NB4 (cell line): ENCODE measurements around the gene SNHG17.

Experiments
- DNase-seq: peaks from one replicate; pipeline ENCODE4 v3.0.0; 2010; ENCODE audit warnings: low read depth
- H3K4me3 ChIP-seq: one replicate; pipeline ENCODE4 v1.5.1; 2011; ENCODE audit warnings: mild to moderate bottlenecking, low read depth, low read length, moderate library complexity
- CTCF ChIP-seq: IDR thresholded peaks from one replicate; pipeline ENCODE4 v1.5.1; 2012; ENCODE audit warnings: low read depth, low read length
- MAX ChIP-seq: IDR thresholded peaks from 2 replicates; pipeline ENCODE4 v1.6.1; 2011; ENCODE audit warnings: low read depth, low read length
- MYC ChIP-seq: IDR thresholded peaks from 2 replicates; pipeline ENCODE4 v1.6.1; 2011; ENCODE audit warnings: low read depth, low read length
- POLR2A ChIP-seq: IDR thresholded peaks from 2 replicates; pipeline ENCODE4 v1.6.1; 2011; ENCODE audit warnings: mild to moderate bottlenecking; ENCODE audit not compliant: insufficient read length; ENCODE audit errors: extremely low read depth

SNHG17 gene

GRCh38 chr20:38423541-38423940 is 11.6 kb downstream of the SNHG17 start:
- no peak for TF ChIP-seq CTCF
- no peak for TF ChIP-seq MAX
- TF ChIP-seq POLR2A: no peak
- TF ChIP-seq MYC: no peak

GRCh38 chr20:38421915-38422314 is 13.2 kb downstream of the SNHG17 start:
- DNase-seq: no peak
- no peak overlapping the region for H3K4me3 ChIP-seq
- no peak for TF ChIP-seq MYC
- TF ChIP-seq MAX: no peak
- TF ChIP-seq POLR2A: no peak
- TF ChIP-seq CTCF: no peak

More at GRCh38 chr20:38423541-38423940, 11.6 kb downstream of the SNHG17 start:
- no peak overlapping the region for H3K4me3 ChIP-seq
- no peak for DNase-seq

GRCh38 chr20:38420388-38421085 is 14.6 kb downstream of the SNHG17 start:
- no peak for TF ChIP-seq POLR2A
- no peak for TF ChIP-seq MYC
- TF ChIP-seq MAX: no peak
- no peak for TF ChIP-seq CTCF
- no peak for DNase-seq
- no peak overlapping the region for H3K4me3 ChIP-seq

GRCh38 chr20:38418509-38419204 is 16.5 kb downstream of the SNHG17 start:
- no peak overlapping the region for H3K4me3 ChIP-seq
- TF ChIP-seq POLR2A (no peak), CTCF (no peak), MYC (no peak), MAX (no peak)
- DNase-seq: no peak

GRCh38 chr20:38414769-38415450 is 20.2 kb downstream of the SNHG17 start:
- DNase-seq: no peak
- H3K4me3 ChIP-seq: no peak overlapping the region
- TF ChIP-seq CTCF (no peak), MAX (no peak), POLR2A (no peak), MYC (no peak)
